ENCODE results near the gene PIGT.
A peak's percentile ranks its signal among the peaks of the same experiment; 100 is the strongest.

The PIGT gene

DNA sequence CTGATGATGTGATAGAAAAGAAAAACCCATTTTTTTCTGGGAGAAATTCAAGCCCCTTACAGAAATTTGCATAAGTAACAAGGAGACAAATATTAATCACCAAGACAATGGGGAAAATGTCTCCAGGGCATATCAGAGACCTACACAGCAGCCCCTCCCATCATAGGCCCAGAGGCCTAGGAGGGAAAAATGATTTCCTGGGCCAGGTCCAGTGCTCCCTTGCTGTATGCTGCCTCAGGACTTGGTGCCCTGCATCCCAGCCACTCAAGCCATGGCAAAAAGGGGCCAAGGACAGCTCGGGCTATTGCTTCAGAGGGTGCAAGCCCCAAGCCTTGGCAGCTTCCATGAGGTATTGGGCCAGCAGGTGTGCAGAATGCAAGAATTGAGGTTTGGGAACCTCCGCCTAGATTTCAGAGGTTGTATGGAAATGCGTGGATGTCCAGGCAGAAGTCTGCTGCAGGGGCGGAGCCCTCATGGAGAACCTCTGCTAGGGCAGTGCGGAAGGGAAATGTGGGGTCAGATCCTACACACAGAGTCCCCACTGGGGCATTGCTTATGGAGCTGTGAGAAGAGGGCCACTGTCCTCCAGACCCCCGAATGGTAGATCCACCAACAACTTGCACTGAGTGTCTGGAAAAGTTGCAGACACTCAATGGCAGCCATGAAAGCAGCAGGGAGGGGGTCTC lies 15.5 kb upstream of the PIGT start:
- no peak for DNase-seq (ENCODE audit: low read depth)

DNA sequence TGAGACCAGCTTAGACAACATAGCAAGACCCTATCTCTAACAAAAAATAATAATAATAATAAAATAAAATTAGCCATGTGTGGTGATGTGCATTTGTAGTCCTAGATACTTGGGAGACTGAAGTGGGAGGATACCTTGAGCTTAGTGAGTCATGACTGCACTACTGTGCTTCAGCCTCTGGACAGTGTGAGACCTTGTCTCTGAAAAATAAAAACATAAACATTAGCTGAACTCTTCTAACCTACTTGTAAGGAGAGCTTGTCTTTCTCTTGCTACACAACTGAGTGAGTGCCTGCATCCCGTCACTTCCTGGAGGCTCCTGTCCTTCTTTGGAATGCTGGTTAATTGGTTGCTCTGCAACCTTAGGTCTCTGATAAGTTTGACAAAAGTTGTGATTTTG lies 13.0 kb upstream of the PIGT start:
- DNase-seq (ENCODE audit: low read depth) = no peak

DNA sequence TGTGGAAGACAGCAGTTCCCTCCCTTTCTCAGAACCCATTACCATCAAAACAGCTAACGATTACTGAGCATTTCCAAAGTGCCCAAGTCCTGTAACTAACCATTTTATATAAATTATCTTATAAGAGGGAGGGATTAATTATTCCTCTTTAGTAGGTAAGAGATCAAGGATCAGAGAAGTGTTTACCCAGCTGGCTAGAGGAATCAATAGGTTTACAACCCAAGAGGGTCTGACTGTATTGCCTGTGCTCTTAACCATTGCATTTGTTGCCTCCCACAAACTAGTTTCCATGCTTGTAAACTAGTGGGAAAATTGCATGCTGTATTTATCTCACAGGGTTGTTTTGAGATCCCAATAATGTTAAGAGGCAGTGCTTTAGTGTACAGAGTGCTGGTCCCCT lies 11.5 kb upstream of the PIGT start:
- DNase-seq (ENCODE audit: low read depth) = no peak

DNA sequence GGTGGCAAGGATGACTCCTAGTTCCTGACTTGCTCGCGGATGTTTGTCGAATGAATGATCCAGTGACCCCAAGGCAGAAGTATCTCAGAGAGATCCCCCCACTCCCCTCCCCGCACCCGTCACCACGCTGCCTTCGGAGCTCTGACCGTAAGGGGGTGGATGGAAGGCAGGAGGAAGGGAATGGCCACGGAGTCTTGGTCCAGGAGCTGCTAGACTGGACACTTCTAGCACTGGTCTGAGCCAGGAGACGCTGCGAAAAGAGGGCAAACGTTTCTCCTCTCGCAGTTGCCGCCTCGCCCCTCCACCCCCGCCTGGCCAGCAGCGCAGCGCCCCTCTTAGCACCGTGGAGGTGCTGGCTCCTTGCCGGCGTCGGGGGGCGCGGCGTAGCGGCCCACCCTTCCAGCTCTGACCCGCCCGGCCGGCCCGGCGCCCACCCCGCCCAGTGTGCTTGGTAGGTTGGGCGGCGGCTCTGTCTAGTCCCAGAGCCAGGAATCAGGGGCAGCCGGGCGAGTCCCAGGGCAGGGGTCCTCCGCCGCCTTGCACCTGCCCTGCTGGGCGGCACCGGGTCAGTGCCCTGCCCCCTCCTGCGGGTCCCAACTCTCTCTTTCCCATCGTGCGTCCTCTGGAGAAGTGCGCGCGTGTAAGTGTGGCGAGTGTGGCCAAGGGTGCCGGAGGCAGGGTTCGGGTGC lies 10.2 kb upstream of the PIGT start:
- DNase-seq (ENCODE audit: low read depth) = no peak

- peak; percentile 38 for DNase-seq (ENCODE audit: low read depth)
Measured at GRCh38 chr20:45406260-45407066, 9.5 kb upstream of the PIGT start.

- no peak for DNase-seq (ENCODE audit: low read depth)
Measured at GRCh38 chr20:45407067-45407745, 8.7 kb upstream of the PIGT start.

- no peak for DNase-seq (ENCODE audit: low read depth)
Measured at GRCh38 chr20:45407783-45408645, 7.9 kb upstream of the PIGT start, which contains the start of gene DBNDD2. TSS of gene DBNDD2 (plus strand) at chr20:45408289. CDS start at chr20:45408468, 179 bp downstream.

- DNase-seq (ENCODE audit: low read depth) = no peak
Measured at GRCh38 chr20:45408646-45409213, 7.2 kb upstream of the PIGT start.

- DNase-seq (ENCODE audit: low read depth) = no peak
Measured at GRCh38 chr20:45409521-45410272, 6.2 kb upstream of the PIGT start.

DNA sequence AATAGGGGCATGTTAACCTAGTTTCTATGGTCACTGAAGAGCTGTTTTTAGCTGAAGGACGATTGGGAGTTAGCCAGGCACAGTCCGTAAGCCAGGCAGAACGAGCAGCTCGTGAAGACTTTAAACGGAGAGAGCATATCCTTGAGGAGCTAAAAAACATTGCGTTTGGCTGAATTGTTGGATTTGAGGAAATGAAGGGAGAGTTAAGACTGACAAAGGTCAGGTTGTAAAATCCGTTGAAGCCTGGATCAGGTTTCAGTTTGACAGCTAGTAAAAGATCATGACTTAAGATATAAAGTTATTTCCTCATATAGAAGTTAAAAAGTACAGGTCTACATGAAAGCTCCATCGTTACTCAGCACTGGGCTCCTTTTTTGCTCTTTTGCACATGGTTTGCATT lies 5.1 kb upstream of the PIGT start:
- DNase-seq (ENCODE audit: low read depth) = no peak

DNA sequence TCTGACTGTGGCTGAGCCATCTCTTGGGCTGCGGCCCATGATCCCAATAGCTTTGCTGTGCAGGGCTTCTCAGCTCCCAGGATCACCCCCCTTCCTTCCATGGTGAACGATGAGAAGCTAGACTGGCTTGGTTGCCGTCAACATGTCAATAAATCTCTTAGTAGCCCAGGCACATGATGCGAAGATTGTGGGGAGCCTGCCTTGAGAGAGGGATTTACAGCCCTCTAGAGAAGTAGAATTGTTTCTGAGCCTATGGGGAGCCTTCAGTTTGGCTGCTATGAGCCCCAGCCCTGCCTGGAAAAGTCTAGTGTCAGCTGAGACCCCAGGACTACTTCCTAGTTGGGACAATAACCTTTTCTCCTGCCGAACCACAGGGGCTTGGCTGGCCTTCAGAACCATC lies 3.3 kb upstream of the PIGT start:
- no peak for DNase-seq (ENCODE audit: low read depth)

GRCh38 chr20:45413479-45413878 lies 2.5 kb upstream of the PIGT start:
- no peak for DNase-seq (ENCODE audit: low read depth)

DNA sequence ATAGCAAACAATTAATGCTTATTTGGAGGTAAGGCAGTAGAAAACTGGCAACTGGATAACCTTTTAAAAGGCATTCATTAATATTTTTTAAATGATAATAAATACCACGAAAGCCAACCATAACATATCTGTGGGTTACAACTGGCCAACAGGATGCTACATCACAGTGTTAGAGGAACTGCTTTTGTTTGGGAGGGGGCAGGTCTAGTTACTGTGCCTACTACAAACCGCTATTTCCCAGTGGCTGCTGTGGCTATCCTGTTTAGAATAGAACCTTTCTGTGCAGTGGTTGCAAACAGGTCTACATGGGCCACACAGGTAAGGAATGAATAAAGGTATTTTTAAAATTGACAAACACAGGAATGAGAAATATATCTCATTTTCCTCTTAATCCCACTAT lies 976 bp downstream of the PIGT start:
- DNase-seq (ENCODE audit: low read depth) = no peak

DNA sequence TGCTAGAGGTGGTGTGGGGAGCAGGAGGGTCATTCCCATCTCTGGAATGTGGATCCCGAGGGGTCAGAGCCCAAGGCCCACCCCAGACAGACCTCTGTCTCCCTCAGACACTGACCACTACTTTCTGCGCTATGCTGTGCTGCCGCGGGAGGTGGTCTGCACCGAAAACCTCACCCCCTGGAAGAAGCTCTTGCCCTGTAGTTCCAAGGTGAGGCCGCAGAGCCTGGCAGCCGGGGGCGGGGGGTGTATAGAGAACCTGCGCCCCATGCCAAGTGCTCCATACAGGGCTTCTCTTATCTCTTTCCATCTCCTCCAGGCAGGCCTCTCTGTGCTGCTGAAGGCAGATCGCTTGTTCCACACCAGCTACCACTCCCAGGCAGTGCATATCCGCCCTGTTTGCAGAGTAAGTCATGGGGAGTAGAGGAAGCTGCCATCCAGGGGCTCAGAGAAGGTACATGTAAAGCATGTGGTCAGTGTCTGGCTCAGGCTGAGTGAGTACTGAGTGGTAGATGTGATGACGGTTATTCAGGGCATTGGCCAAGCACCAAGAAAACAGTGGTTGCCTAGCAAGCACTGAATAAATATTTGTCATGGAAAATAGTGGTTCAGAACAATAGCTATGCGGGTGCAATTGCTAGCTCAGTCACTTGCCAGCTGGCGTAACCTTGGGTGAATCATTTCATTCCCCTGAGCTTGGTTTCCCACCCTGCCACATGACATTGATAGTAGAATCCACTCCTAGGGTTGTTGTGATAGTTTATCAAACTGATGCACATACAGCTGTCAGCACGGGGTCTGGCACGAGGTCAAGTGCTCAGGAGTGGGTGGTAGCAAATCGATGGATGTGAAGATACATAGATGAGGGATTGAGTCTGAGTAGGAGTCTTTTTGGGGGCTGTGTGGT lies 3.5 kb downstream of the PIGT start:
- no peak for DNase-seq (ENCODE audit: low read depth)

DNA sequence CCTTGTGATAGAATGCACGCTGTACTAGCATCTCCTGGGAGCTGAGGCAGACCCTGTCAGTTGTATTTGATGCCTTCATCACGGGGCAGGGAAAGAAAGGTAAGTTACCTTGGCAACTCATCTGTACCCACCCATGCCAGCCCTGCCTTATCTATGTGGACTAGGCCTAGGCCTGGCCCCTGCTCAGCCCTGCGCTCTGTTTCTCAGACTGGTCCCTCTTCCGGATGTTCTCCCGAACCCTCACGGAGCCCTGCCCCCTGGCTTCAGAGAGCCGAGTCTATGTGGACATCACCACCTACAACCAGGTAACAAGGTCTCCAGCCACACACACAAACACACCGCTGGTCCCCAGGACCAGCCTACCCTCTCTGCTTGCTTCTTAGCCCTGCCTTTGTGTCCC lies 4.2 kb downstream of the PIGT start:
- no peak for DNase-seq (ENCODE audit: low read depth)

DNA sequence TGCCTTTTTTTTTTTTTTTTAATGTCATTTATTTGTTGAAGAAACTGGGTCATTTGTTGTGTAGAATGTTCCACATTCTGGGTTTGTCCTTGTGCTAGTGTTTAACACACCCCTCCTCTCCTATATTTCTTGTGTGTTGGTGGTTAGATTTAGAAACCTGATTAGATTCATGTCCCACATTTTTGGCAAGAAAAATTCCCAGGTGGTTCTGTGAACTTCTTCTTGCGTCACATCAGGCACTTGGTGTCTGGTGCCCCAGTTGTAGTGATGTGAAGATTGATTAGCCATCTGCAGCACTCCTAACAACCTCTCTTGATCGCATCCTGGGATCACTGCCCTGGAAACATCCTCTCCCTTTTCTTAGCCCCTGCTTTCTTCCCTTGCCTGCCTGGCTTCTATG lies 7.8 kb downstream of the PIGT start:
- DNase-seq (ENCODE audit: low read depth) = no peak

DNA sequence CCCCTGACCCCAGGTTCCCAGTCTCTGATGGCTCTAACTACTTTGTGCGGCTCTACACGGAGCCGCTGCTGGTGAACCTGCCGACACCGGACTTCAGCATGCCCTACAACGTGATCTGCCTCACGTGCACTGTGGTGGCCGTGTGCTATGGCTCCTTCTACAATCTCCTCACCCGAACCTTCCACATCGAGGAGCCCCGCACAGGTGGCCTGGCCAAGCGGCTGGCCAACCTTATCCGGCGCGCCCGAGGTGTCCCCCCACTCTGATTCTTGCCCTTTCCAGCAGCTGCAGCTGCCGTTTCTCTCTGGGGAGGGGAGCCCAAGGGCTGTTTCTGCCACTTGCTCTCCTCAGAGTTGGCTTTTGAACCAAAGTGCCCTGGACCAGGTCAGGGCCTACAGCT lies 9.6 kb downstream of the PIGT start:
- DNase-seq (ENCODE audit: low read depth) = no peak

- DNase-seq (ENCODE audit: low read depth) = no peak
Measured at GRCh38 chr20:45426320-45427016, 10.5 kb downstream of the PIGT start.
